Renal pelvis (tissue), 12 donors: ENCODE results near the gene STEAP3. TPM values are rescaled to one million over a fixed set of nuclear protein-coding genes. Genes with fewer than 3 reads are reported as not detected.

ENCODE experiments used
- DNase-seq: peaks from one replicate; pipeline ENCODE4 v3.0.0-alpha.2; 2013
- long read RNA-seq, 16 experiments: transcript quantifications; one replicate each; lab custom pipeline, GENCODE V29; 2026
- polyA plus RNA-seq, 3 donors: library from polyadenylated mRNA; unstranded; fragments of 120-200 nt; gene quantifications; one replicate each; pipeline ENCODE4 v1.2.1, GENCODE V29; 2013; ENCODE audit not compliant: insufficient read length in 3 of 3

The STEAP3 gene, protein sequence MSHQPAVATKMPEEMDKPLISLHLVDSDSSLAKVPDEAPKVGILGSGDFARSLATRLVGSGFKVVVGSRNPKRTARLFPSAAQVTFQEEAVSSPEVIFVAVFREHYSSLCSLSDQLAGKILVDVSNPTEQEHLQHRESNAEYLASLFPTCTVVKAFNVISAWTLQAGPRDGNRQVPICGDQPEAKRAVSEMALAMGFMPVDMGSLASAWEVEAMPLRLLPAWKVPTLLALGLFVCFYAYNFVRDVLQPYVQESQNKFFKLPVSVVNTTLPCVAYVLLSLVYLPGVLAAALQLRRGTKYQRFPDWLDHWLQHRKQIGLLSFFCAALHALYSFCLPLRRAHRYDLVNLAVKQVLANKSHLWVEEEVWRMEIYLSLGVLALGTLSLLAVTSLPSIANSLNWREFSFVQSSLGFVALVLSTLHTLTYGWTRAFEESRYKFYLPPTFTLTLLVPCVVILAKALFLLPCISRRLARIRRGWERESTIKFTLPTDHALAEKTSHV
- 1 to 10 TPM; 1.4 to 1.6 (median 1.5) TPM for polyA plus RNA-seq
- long read RNA-seq, donor 1 = 0 reads
- long read RNA-seq, donor 2 = 0 reads
- long read RNA-seq, donor 3, partial matches to known transcripts = 0 of 29 reads
- long read RNA-seq, donor 3, other reads (novel, unspliced or antisense) = 28 of 29 reads
- long read RNA-seq, donor 4 = 0 reads
- long read RNA-seq, donor 5, partial matches to known transcripts = 0 of 2 reads
- long read RNA-seq, donor 5, other reads (novel, unspliced or antisense) = 0 of 2 reads
- long read RNA-seq, donor 6, partial matches to known transcripts = 12 of 22 reads
- long read RNA-seq, donor 6, other reads (novel, unspliced or antisense) = 9 of 22 reads
- long read RNA-seq, donor 7 = 0 reads
- long read RNA-seq, donor 8, full-length matches to known transcripts = 1 of 1 reads
- long read RNA-seq, donor 8, partial matches to known transcripts = 0 of 1 reads
- long read RNA-seq, donor 8, other reads (novel, unspliced or antisense) = 0 of 1 reads
- long read RNA-seq, donor 9 = 0 reads
- long read RNA-seq, donor 10 = 0 reads
- long read RNA-seq, donor 11 = 0 reads
- long read RNA-seq, donor 12, partial matches to known transcripts = 40 of 45 reads
- long read RNA-seq, donor 12, other reads (novel, unspliced or antisense) = 5 of 45 reads
- long read RNA-seq, donor 13 = 0 reads
- long read RNA-seq, donor 14 = 0 reads
- long read RNA-seq, donor 15 = 0 reads
- long read RNA-seq, donor 16 = 0 reads

DNA sequence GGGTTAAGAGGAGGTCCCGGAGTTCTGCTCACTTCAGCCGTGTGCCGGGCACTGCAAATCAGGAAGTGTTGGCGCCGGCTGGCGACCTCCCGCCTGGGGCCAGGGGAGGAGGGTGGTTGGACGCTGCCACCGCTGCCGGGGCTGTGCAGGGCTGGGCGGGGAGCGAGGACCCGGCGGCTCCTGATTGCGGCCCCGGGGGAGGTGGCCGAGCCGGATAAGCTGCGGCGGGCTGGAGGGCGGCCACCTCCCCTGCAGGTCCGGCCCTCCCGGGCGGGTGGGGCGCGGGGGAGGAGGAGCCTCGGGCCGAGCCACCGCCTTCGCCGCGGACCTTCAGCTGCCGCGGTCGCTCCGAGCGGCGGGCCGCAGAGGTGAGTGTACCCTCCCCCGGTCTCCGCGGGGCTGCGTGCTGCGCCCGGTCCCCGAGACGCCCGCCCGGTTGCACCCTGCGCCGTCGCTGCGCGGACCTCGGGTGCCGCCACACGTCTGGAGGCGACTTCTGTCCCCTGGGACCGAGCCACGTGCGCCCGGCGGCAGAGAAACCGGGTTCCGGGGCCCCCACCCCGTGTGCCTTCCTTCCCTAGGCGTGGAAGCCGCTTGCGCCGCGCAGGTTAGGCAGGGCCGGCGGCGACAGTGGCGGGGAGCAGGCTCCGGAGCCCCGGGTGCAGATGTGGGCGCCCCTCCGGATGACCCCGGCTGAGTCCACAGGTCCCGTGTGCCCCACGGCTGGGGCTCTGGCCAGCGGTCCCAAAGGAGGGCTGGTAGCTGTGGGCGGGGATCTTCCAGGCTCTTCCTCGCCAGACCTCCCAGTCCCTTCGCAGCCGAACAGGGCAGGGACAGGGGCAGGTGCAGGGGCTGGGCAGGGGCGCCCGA lies at the start of gene STEAP3:
Gene STEAP3, plus strand, starts transcription at position 314 of the 870 bp plus-strand sequence. CDS start 7,179 bp downstream, outside the sequence.
- DNase-seq = peak; percentile 49

DNA sequence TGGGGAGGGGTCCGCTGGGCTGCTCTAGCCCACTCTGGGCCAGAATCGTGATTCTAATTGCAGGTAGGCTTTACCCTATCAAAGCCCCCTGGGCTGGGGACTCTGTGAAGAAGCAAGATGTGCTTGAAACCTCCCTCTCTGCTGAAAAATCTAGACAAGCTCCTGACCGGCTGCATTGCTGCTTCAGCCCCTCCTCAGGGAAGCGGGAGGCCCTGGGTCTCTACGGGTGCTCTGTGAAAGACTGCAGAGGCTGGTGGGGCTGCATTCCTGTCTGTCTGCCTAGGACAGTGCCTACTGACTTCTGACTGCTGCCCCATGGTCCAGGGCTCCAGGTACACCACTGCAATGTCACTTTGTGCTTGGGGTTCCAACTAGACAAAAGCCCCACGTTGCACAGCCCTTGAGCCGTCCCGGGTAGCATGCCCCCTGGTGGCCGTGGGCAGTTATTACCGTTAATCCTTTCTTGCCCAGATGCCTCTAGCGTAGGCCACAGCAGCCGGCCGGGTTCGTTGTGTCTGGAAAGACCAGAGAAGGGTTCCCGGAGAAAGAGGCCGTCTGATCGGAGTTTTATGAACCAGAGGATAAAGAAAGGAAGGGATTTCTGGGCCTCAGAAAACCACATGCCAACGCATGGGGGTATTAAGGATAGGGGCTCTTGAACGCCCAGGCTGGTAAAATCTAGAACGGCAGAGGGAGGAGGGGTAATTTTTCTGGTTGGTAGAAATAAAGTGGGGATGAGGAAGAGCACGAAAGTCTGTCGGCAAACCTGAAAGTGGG lies 49.2 kb upstream of the STEAP3 start:
- DNase-seq = no peak

DNA sequence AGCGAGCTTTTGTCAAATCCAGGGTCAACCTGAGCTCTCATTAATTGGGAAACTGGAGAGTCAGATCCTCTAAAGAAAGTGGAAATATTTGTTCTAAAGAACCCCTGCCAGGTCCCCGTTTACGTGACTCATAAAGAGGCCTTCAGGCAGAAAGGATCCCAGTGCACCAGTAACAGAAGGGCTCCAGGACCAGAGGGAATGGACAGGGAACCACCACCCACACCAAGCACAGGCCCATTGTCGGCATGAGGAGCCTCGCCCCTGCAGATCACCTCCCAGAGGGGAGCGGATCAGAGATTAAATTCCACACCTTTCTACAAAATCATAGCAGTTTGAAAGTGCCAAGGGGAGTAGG lies 48.7 kb upstream of the STEAP3 start:
- no peak for DNase-seq

DNA sequence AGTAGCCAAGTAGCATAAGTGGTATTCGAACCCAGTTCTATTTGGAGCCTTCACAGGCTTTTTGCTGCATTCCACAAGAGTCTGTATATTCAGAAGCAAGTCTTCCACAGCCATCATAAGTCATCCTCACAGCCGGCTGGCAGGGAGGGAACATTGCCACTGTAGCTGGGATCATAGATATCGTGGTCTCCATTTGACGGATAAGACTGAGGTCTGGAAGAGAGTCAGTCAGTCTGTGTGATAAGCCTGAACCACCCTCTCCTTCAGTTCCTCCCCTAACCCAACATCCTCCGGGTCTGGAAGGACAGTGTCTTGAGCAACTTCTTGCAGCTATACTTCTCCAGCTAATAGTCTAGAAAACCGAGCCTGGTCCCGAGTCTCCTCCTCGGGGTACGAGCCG lies 48.1 kb upstream of the STEAP3 start:
- no peak for DNase-seq

DNA sequence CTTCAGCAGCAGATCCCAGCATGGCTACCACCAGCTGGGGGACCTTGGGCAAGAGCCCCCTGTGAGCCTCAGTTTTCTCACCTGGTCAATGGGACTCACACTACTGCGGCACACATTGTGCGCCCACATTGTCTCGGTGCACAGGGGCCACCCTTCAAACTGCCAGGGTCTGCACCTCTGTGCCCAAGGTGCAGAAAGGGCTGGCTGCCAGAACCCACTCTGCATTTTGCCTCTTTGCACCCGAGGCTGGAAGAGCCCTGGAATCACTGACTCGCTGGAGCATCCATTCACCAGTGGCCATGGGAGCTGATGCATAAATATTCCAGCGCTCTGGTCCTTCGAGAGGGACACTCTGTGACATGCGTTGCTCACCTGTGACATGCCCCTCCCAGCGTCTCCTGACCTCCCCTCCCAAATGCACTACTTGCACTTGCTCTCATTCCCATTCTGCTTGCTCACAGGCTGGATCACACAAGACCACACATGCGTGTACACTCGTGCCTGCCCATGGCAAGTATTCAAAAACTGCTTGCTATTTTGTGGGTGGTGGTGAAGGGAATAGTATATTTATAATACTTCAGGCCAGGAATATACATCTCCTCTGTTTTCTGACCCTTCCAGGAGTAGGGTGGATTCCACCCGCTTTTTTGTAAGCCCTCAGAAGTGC lies 46.3 kb upstream of the STEAP3 start:
- no peak for DNase-seq

DNA sequence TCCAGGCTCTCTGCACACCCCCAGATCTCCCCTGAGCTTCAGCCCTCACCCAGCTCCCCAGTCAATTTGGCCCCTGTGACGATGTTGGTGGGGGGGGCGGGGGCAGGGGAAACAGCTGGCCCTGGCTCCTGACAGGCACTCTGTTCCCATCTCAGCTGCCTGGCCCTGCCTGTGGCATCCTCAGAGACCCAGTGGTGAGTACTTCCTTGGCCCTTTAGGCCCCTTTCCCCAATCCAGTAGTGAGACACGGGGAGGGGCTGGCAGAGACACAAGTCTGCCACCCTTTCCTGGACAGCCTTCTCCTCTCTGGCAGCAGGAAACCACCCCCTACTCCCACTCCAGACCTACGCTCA lies 45.8 kb upstream of the STEAP3 start:
- no peak for DNase-seq

DNA sequence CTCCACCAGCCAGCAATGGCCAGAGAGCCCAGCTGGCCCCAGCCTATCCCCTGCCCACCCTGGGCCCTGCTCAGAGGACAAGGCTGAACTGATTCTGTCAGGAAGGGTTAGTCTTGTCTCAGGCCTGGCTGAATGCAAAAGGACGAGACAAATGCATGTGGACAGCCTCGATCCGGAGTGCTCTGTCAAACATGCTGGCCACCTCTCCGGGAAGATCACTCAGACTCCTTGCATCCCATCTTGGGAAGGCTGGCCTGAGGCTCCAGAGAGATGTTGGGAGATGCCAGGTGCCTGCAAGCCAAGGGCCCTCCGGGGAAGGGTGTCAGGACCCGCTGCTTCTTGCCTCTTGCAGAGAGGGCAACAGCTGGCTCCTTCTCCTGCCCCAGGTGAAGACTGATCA lies 44.9 kb upstream of the STEAP3 start:
- no peak for DNase-seq

DNA sequence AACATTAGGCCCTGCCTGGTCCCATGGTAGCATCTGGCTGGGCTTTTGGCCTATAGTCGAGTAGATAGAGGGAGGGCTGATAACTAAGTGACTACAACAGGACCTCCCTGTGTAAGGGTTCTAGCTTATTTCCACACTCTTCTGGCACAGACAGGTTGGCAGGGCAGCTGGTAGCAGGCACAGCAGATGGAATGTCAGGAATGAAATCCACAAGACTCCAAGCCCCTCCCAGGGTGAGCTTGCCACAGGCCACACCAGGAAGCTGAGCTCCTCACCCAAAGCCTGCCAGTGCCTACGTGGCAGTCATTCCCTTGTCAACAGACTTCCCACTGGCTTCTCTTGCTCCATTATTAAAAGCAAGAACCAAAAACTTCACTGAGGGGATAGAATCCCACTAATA lies 44.4 kb upstream of the STEAP3 start:
- no peak for DNase-seq

DNA sequence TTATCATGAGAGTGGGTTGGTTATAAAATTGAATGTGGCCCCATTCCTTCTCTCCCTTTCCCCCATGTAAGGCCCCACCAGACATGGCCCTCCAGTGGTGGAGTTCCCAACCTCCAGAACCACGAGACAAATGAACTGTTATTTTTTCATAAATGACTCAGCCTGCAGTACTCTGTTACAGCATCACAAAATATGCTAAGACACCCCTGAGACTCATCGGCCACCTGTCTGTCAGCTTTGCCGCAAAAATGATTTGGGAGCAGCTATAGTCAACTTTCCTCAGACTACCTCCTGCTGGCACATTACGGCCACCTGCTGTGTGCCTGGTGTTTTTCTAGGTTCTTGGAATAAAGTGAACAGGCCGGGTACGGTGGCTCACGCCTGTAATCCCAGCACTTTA lies 43.6 kb upstream of the STEAP3 start:
- no peak for DNase-seq

DNA sequence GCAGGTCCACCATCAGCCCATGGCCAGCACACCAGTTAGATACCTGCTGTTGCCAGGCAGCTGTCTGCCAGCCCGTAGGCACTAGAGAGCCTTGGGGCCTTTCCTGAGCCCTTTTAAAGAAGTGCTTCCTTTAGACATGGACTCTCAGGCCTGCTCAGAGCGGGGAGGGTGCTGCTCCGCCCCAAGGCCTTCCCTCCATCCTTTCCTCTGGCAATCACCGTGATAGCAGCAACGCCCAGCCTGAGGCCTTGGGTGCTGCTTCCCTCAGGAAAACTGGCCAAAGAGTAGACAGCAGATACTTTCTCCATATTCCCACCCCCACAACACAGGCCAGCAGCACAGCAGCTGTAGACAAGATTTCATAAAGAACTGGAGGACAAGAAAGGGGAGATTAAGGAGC lies 42.7 kb upstream of the STEAP3 start:
- no peak for DNase-seq

DNA sequence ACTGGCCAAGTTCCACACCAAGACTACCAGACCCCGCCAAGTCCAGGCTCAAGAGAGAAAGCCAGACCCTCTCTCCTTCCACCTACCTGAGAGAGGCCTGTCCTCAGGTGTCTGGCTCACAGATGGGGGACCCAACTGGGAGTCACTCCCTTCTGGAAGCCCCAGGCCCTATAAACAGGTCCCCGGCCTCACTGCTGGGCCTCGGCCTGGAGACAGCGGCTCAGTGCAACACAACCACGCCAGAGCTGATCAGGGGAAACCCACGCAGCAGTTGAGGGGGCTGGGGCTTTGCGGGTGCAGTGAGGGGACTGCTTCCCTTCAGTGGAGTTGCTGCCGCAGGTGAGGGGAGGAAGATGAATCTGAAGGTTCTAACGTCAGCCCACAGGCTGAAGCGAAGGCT lies 42.2 kb upstream of the STEAP3 start:
- no peak for DNase-seq

DNA sequence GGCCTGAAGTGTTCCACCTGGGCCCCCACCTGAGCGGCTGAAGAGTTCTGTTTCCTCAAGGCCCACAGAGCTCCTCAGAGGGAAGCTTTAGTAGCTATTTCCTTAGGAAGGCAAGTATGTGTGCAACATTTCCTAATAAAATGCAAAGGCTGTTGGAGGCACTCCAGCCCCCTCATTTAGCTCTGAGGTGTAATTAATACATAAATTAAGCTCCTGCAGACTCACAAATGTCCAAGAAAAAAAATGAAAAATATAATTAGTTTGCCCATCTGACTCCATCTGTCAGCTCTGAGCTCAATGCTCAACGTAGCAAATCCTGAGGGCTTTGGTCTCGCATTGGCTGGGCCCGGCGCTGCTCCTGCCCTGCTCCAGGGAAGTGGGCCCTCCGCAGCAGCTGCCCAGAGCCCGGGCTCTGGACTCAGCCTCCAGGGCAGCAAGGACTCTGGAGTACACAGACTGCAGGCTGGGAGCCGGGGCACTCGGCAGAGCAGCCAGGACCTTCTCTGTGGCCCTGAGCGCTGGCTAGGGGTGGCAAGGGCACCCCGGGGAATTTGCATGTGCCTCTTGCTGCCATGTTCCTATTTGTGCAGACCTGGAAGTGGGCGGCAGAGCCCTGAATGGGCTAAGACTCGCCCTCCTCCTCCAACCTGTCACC lies 41.7 kb upstream of the STEAP3 start:
- DNase-seq = no peak

DNA sequence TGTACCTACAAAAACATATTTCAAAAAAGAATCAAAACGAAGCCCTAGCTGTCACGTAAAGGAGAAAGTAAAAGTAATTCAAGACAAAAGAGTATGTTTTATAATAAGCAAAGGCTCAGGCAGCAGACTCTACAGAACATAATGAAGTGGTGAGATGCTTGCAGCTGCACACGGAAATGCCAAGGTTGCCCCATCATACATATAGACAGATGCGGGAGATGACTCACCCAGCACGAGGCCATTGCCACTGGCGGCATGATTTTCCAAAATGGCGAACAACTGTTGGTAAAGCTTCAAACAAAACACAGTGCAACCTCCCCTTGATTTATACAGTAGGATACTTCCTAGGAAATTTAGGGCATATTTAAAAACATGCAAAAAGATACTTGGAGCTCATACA lies 39.1 kb upstream of the STEAP3 start:
- no peak for DNase-seq

DNA sequence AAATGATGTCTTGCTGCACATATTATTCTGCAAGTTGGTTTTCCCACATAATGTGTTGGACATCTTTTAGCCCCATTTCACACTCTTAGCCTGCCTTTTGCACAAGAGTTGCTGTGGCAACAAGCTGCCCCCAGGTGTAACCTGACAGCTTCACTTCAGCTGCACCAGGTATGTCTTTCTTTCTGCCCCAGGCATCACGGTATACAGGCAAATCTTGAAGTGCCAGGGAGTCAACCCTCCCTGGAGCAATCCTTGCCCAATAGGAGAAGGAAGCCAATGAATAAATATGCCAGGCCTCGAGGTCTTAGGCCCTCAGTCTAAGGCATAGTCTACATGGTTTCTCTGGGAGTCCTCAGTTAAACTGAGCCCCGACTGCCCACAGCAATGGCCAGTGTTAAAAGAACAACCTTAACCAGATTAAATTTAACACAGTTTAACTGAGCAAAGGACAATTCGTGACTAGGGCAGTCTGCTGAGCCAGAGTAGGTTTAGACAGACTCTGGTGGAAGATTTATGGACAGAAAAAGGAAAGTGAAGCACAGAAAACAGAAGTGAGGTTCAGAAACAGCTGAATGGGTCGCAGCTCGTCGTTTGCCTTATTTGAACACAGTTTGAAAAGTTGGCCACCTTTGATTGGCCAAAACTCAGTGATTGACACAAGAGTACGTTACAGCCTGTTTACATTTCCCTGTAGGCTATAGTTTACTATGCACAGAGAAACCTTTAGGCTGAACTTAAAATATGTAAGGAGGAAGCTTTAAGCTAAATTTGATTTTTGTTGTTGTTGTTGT lies 33.1 kb upstream of the STEAP3 start:
- no peak for DNase-seq

DNA sequence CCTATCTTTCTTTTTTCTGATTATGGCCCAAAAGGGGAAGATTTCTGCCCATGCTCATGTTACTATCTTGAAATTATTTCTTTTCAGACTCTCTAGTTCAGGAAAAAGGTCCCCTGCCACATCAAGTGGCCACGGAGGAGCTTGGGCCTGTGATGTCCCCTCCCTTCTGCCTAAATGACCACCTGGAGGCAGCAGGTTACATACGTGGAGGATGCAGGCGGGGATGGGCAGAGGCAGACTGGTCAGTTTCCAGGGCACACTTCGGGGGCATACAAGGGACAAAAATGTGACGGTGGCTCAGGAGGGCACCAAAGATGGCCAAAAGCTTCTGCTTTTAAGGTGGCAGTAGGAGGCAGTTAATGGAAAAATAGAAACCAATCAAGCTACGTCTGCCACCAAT lies 30.7 kb upstream of the STEAP3 start:
- DNase-seq = no peak

DNA sequence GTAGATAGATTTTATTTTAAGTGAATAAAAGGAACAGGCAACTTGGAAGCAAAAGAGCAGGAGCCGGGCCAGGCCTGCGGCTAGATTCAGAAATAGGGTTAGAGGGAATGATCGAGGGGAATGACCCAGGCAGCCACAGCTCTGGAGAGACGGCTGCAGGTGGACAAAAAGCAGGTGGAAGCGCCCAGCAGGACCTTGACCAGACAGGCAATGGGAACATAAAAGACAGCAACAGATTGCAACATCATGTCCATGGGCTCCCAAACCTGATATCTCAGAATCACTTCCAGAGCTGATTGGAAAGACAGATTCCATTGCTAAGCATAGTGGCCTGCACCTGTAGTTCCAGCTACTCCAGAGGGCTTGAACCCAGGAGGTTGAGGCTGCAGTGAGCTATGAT lies 28.6 kb upstream of the STEAP3 start:
- no peak for DNase-seq

DNA sequence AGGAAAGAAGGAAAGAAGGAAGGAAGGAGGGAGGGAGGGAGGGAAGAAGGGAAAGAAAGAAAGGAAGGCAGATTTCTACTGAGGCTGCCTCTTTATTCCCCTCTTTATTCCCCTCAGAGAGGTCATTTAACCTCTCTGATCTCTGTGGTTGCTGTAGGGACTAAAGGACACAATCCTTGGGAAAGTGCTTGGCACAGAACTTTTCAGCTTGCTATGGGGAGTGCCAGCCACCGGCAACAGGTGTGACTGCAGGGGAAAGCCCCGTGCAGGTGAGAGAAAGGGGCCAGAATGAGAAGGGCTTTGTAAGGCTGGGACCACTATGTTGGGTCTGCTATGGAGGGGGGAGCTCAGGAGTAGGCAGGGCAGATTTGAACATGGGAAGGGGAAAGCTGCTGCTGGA lies 27.7 kb upstream of the STEAP3 start:
- DNase-seq = no peak

DNA sequence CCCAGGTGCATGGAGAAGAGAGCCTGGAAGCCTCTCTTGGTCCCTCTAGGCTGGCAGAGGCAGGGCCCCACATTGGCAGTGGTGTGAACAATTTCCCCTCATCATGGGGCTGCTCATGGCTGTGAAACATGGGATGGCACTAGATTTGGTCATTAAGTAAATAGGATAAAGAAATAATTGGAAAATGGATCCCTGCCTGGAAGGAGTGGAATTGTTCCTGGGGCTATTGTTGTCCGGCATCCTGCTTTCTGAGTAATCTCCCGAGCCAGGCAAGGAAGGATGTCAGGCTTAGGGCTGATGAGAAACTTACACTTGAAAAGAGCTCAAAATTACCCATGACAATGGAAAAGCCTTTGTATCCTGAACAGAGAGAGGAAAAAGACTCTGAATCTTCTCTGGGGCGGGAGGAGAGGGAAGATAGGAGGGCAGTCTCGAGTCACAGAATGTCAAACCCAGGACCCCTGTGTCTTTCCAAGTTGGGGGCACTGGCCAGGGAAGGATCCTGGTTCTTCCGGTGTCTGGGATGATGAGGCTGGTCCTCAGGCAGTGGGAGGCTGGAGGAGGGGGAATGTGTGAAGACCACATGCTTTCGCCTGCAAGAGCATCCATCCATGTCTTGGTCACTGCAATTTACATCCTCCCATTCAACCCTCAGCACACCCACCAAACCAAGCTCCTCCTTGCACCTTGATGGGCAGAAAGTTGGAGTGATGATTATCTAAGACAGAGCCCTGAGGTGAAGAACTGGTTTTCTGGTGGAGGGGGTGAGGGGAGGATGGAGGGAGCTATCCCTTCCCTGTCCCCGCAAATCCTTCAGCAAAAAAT lies 27.1 kb upstream of the STEAP3 start:
- DNase-seq = no peak
